RWPE2 (cell line): ENCODE measurements around the gene DDX49.

ENCODE experiments used
- ATAC-seq: fragments of 200-7000 bp; cut with Tn5 transposase; 3 replicates; pipeline ENCODE4 v1.9.1; 2021; ENCODE audit warnings: low read depth
- DNase-seq: peaks from one replicate; pipeline ENCODE4 v3.0.0-alpha.2; 2020; ENCODE audit warnings: low spot score
- H3K27ac ChIP-seq: fragments of 450-650 bp; 2 replicates; pipeline ENCODE4 v1.5.1; 2017; ENCODE audit warnings: mild to moderate bottlenecking; ENCODE audit not compliant: poor library complexity, severe bottlenecking
- H3K27me3 ChIP-seq: fragments of 250-450 bp; sonication (Bioruptor Pico); 2 replicates; pipeline ENCODE4 v1.5.1; 2021; ENCODE audit warnings: mild to moderate bottlenecking, moderate library complexity; ENCODE audit not compliant: insufficient read depth, poor library complexity, severe bottlenecking
- H3K36me3 ChIP-seq: fragments of 250-450 bp; sonication (Bioruptor Pico); 2 replicates; pipeline ENCODE4 v1.5.1; 2020; ENCODE audit warnings: low read depth, mild to moderate bottlenecking, moderate library complexity
- H3K4me1 ChIP-seq: fragments of 250-450 bp; sonication (Bioruptor Pico); 2 replicates; pipeline ENCODE4 v1.5.1; 2021; ENCODE audit warnings: mild to moderate bottlenecking, moderate library complexity; ENCODE audit not compliant: insufficient read depth, poor library complexity, severe bottlenecking
- H3K4me3 ChIP-seq: fragments of 250-450 bp; sonication (Bioruptor Pico); 2 replicates; pipeline ENCODE4 v1.5.1; 2021; ENCODE audit warnings: mild to moderate bottlenecking, moderate library complexity; ENCODE audit not compliant: severe bottlenecking
- H3K9me3 ChIP-seq: fragments of 250-450 bp; sonication (Bioruptor Pico); 2 replicates; pipeline ENCODE4 v1.5.1; 2021; ENCODE audit warnings: mild to moderate bottlenecking, moderate library complexity; ENCODE audit not compliant: severe bottlenecking
- CTCF ChIP-seq: fragments of 450-650 bp; IDR thresholded peaks from one replicate; pipeline ENCODE4 v1.5.1; 2017; ENCODE audit warnings: mild to moderate bottlenecking, moderate library complexity; ENCODE audit not compliant: poor library complexity, severe bottlenecking

DDX49 gene

GRCh38 chr19:18919086-18919899 is at the start of gene DDX49, which contains the start of gene COPE:
Gene DDX49, plus strand, starts transcription at chr19:18919715. Its CDS starts 27 bp downstream, at chr19:18919742.
Gene COPE, minus strand, starts transcription at chr19:18919387. Its CDS starts 39 bp downstream, at chr19:18919348.
- Histone ChIP-seq H3K36me3 (peaks cover 50% of the 10 kb centered on the region), H3K9me3 (no peaks in the 10 kb centered on the region), H3K4me1 (no peaks in the 10 kb centered on the region), H3K27ac (peak within 1 kb of the TSS; percentile 43), H3K27me3 (no peaks in the 10 kb centered on the region), H3K4me3 (peak within 1 kb of the TSS; percentile 74)
- ATAC-seq, result peak; percentile 97
- peak; percentile 98 for DNase-seq
- no peak for TF ChIP-seq CTCF

GRCh38 chr19:18869781-18870530 is 49.6 kb upstream of the DDX49 start:
- TF ChIP-seq CTCF, result no peak
- DNase-seq, result peak; percentile 69
- no peaks in the 10 kb centered on the region for H3K27me3 ChIP-seq
- H3K4me1 ChIP-seq, result no peaks in the 10 kb centered on the region
- no peaks in the 10 kb centered on the region for H3K9me3 ChIP-seq
- no peak for ATAC-seq
- peaks cover 28% of the 10 kb centered on the region for H3K36me3 ChIP-seq
- H3K27ac ChIP-seq, result no peak overlapping the region
- no peak overlapping the region for H3K4me3 ChIP-seq

GRCh38 chr19:18870531-18871172 is 48.9 kb upstream of the DDX49 start:
- ATAC-seq, result no peak

GRCh38 chr19:18871543-18871942 is 48.0 kb upstream of the DDX49 start:
- H3K36me3 ChIP-seq, result peaks cover 14% of the 10 kb centered on the region
- DNase-seq, result no peak
- H3K4me1 ChIP-seq, result no peaks in the 10 kb centered on the region

More at GRCh38 chr19:18870531-18871172, 48.9 kb upstream of the DDX49 start:
- no peak overlapping the region for H3K4me3 ChIP-seq
- H3K27me3 ChIP-seq, result no peaks in the 10 kb centered on the region
- TF ChIP-seq CTCF, result no peak
- H3K4me1 ChIP-seq, result no peaks in the 10 kb centered on the region
- no peaks in the 10 kb centered on the region for H3K9me3 ChIP-seq
- no peak overlapping the region for H3K27ac ChIP-seq
- DNase-seq, result peak; percentile 57
- peaks cover 23% of the 10 kb centered on the region for H3K36me3 ChIP-seq

More at GRCh38 chr19:18871543-18871942, 48.0 kb upstream of the DDX49 start:
- no peaks in the 10 kb centered on the region for H3K27me3 ChIP-seq
- no peak overlapping the region for H3K27ac ChIP-seq
- no peak for ATAC-seq
- no peaks in the 10 kb centered on the region for H3K9me3 ChIP-seq
- H3K4me3 ChIP-seq, result no peak overlapping the region
- TF ChIP-seq CTCF, result no peak
